GM12801 (cell line): ENCODE measurements around the gene SERINC3.

Experiments used
- TF ChIP-seq, protein P1 (sequence below): IDR thresholded peaks from one replicate; pipeline ENCODE4 v1.5.1; 2011; ENCODE audit warnings: control low read depth; ENCODE audit not compliant: insufficient read length; ENCODE audit errors: extremely low read depth

The SERINC3 gene

GRCh38 chr20:44543358-44543757 is 21.5 kb upstream of the SERINC3 start:
- TF ChIP-seq, protein P1, sequence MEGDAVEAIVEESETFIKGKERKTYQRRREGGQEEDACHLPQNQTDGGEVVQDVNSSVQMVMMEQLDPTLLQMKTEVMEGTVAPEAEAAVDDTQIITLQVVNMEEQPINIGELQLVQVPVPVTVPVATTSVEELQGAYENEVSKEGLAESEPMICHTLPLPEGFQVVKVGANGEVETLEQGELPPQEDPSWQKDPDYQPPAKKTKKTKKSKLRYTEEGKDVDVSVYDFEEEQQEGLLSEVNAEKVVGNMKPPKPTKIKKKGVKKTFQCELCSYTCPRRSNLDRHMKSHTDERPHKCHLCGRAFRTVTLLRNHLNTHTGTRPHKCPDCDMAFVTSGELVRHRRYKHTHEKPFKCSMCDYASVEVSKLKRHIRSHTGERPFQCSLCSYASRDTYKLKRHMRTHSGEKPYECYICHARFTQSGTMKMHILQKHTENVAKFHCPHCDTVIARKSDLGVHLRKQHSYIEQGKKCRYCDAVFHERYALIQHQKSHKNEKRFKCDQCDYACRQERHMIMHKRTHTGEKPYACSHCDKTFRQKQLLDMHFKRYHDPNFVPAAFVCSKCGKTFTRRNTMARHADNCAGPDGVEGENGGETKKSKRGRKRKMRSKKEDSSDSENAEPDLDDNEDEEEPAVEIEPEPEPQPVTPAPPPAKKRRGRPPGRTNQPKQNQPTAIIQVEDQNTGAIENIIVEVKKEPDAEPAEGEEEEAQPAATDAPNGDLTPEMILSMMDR: no peak

GRCh38 chr20:44542890-44543289 is 21.0 kb upstream of the SERINC3 start:
- TF ChIP-seq, protein P1: no peak

DNA sequence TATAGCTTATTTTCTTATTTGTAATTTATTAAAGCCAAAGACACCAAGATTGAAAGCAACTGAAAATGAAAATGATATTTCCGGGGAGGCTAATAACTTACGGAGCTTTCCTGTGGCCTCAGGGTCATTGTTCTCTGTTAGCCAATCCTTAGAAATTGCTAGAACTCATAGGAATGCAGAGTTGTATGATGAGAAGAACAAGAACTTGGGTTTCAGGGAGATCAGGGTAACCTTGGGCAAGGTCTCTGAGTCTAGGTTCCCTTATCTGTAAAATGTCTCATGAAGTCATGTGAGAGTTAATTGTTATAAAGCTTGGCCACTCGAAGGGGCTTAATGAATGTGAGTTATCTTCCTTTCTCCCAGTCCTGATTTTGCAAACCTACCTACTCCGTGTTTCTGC is 20.1 kb upstream of the SERINC3 start:
- TF ChIP-seq, protein P1: no peak

DNA sequence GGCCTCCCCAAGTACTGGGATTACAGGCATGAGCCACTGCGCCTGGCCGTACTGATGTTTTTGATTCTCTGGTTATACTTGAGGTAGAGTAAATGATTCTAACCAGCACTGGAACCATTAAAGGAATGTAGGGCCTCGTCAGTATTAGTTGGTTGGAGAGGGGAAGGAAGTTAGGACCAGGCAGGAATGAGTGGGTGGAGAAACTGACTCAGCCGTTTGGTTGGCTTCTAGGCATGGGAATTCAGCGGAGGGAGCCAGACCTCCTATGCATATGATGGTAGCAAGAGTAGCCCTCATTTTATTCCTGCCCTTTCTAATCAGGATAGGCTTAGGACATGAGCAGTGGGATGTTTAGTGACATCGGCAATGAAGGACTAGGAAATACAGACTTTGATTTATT is 19.0 kb upstream of the SERINC3 start:
- TF ChIP-seq, protein P1: no peak

GRCh38 chr20:44537993-44538392 is 16.1 kb upstream of the SERINC3 start:
- TF ChIP-seq, protein P1: no peak

DNA sequence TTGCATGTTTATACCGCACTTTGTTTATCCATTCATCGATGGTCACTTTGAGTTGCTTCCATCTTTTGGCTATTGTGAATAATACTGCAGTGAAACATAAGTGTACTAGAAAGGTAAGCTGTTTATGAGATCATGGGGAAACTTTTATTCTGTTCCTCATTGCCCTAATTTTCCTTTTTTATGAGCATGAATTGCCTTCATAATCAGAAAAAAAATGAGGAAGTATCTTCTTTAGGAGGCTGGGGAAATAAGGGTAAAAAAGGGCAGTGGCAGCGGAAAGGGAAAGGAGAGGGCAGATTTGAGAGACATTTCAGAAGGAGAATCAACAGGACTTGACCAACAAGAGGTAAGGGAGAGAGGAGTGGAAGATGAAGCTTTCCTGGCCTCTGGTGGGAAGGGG is 14.3 kb upstream of the SERINC3 start:
- TF ChIP-seq, protein P1: no peak

DNA sequence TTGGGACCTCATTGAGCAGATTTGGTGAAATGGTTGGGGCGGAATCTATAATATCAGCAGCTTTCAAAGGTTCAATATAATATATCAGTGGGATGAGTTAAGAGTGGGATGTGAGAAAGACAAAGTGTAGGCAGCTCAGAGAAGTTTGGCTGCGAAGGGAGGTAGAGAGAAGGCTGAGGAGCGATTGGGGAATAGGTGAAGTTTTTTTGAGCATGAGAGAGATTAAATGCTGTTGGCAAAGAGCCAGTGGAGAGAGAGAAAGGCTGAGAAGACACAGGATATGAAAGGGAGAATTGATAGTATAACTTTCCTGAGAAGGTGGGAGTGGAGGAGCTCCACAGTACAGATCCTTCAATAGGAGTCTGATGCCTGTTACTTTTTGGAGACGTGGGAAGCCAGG is 12.1 kb upstream of the SERINC3 start:
- TF ChIP-seq, protein P1: no peak

DNA sequence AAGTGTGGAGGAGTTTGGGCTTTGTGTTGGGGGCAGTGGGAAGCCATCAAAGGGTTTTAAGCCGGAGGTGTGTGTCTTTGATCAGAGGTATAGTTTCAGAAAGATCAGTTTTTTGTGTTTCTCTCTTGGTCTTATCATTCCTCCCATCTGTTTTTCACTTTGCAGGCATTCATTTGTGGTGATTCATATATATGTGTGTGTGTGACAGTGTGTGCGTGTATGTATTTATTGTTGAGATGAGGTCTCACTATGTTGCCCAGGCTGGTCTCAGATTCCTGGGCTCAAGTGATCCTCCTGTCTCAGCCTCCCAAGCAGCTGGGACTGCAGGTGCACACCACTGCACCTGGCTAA is 11.1 kb upstream of the SERINC3 start:
- TF ChIP-seq, protein P1: no peak
